ENCODE results near the gene ST6GALNAC3.
"Not testable (repeated sequence)": the region's sequence is repeated elsewhere in the genome, so short reads cannot be mapped to it uniquely, and the experiment has no call there.

The ST6GALNAC3 gene

GRCh38 chr1:76240316-76240715 is 165.8 kb downstream of the ST6GALNAC3 start:
- no peak for DNase-seq (ENCODE audit: low read depth)
- TF ChIP-seq CTCF (IDR thresholded peaks at IDR 0.05; ENCODE audit: insufficient read depth, low read depth, low read length, missing control alignments): no peak
- no peak overlapping the region for H3K4me3 ChIP-seq (ENCODE audit: low read length)

GRCh38 chr1:76242587-76242986 is 168.0 kb downstream of the ST6GALNAC3 start:
- not testable (repeated sequence) for H3K4me3 ChIP-seq (ENCODE audit: low read length); DNase-seq (ENCODE audit: low read depth)

- no peak for DNase-seq (ENCODE audit: low read depth)
- TF ChIP-seq CTCF (IDR thresholded peaks at IDR 0.05; ENCODE audit: insufficient read depth, low read depth, low read length, missing control alignments): no peak
- no peak overlapping the region for H3K4me3 ChIP-seq (ENCODE audit: low read length)
Observed at GRCh38 chr1:76247261-76247852, 172.8 kb downstream of the ST6GALNAC3 start.

GRCh38 chr1:76250271-76250670 is 175.7 kb downstream of the ST6GALNAC3 start:
- DNase-seq (ENCODE audit: low read depth): no peak
- H3K4me3 ChIP-seq (ENCODE audit: low read length): no peak overlapping the region
- no peak for TF ChIP-seq CTCF (IDR thresholded peaks at IDR 0.05; ENCODE audit: insufficient read depth, low read depth, low read length, missing control alignments)

GRCh38 chr1:76252431-76252830 is 177.9 kb downstream of the ST6GALNAC3 start:
- H3K4me3 ChIP-seq (ENCODE audit: low read length): no peak overlapping the region
- no peak for TF ChIP-seq CTCF (IDR thresholded peaks at IDR 0.05; ENCODE audit: insufficient read depth, low read depth, low read length, missing control alignments)
- DNase-seq (ENCODE audit: low read depth): no peak

GRCh38 chr1:76254104-76255030 is 179.8 kb downstream of the ST6GALNAC3 start:
- DNase-seq (ENCODE audit: low read depth): peak; percentile 9
- no peak for TF ChIP-seq CTCF (IDR thresholded peaks at IDR 0.05; ENCODE audit: insufficient read depth, low read depth, low read length, missing control alignments)
- H3K4me3 ChIP-seq (ENCODE audit: low read length): no peak overlapping the region

GRCh38 chr1:76256289-76257223 is 182.0 kb downstream of the ST6GALNAC3 start:
- no peak for TF ChIP-seq CTCF (IDR thresholded peaks at IDR 0.05; ENCODE audit: insufficient read depth, low read depth, low read length, missing control alignments)
- DNase-seq (ENCODE audit: low read depth): no peak
- H3K4me3 ChIP-seq (ENCODE audit: low read length): no peak overlapping the region

Data from epithelial cell of esophagus (primary cell).